Memory B cell (primary cell): Measurements from ENCODE around the gene KLHL24.

Source experiments
- ATAC-seq: fragments of 150-1000 bp; cut with Tn5 transposase; 2 replicates; pipeline ENCODE4 v1.10.0; 2021; ENCODE audit warnings: low read depth, mild to moderate bottlenecking, moderate library complexity
- DNase-seq, 2 donors: peaks; one replicate each; pipeline ENCODE4 v3.0.0; 2022; ENCODE audit warnings: low spot score in 2 of 2
- H3K27ac Mint-ChIP-seq: one replicate; pipeline ENCODE4 v1.8.0; 2022; ENCODE audit warnings: mild to moderate bottlenecking, moderate library complexity, mixed read lengths
- H3K27me3 Mint-ChIP-seq: one replicate; pipeline ENCODE4 v1.8.0; 2022; ENCODE audit warnings: mixed read lengths
- H3K36me3 Mint-ChIP-seq: one replicate; pipeline ENCODE4 v1.8.0; 2022; ENCODE audit warnings: mild to moderate bottlenecking, mixed read lengths
- H3K4me1 Mint-ChIP-seq: one replicate; pipeline ENCODE4 v1.8.0; 2022; ENCODE audit warnings: mixed read lengths
- H3K4me3 Mint-ChIP-seq: one replicate; pipeline ENCODE4 v1.8.0; 2022; ENCODE audit warnings: mild to moderate bottlenecking, moderate library complexity, mixed read lengths
- H3K9me3 Mint-ChIP-seq: one replicate; pipeline ENCODE4 v1.8.0; 2022; ENCODE audit warnings: mixed read lengths

Gene KLHL24

DNA sequence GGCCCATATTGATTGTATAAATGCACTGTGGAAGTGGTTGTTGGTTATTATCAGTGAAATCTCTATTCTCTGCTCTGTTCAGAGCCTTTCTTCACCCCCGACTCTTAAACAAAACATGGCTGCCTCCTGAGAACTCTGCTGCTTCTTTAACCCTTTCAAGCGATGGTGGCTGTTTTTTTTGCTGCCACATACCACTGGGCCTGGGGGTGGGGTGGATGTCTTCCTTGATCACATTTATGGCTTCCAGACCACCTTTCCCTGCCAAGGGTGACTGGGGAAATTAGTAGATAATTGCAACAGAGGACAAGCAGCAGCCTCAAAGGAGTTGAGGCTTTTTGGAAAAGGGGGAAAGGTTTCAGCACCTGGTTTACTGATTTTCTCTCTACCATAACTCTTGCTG lies 94.9 kb downstream of the KLHL24 start:
- no peak for DNase-seq
- H3K4me3 Mint-ChIP-seq, result no peak overlapping the region
- no peaks in the 10 kb centered on the region for H3K4me1 Mint-ChIP-seq
- no peaks in the 10 kb centered on the region for H3K27me3 Mint-ChIP-seq
- no peak for ATAC-seq
- peaks cover 32% of the 10 kb centered on the region for H3K36me3 Mint-ChIP-seq
- no peaks in the 10 kb centered on the region for H3K9me3 Mint-ChIP-seq
- no peak overlapping the region for H3K27ac Mint-ChIP-seq

GRCh38 chr3:183731611-183732010 lies 96.2 kb downstream of the KLHL24 start:
- H3K4me3 Mint-ChIP-seq, result no peak overlapping the region
- peaks cover 34% of the 10 kb centered on the region for H3K36me3 Mint-ChIP-seq
- DNase-seq, result no peak
- no peak overlapping the region for H3K27ac Mint-ChIP-seq
- H3K4me1 Mint-ChIP-seq, result no peaks in the 10 kb centered on the region
- H3K9me3 Mint-ChIP-seq, result no peaks in the 10 kb centered on the region
- no peak for ATAC-seq
- no peaks in the 10 kb centered on the region for H3K27me3 Mint-ChIP-seq

GRCh38 chr3:183733553-183733952 lies 98.1 kb downstream of the KLHL24 start:
- ATAC-seq, result no peak
- peaks cover 43% of the 10 kb centered on the region for H3K36me3 Mint-ChIP-seq
- no peak overlapping the region for H3K27ac Mint-ChIP-seq
- no peaks in the 10 kb centered on the region for H3K9me3 Mint-ChIP-seq
- no peaks in the 10 kb centered on the region for H3K27me3 Mint-ChIP-seq
- H3K4me3 Mint-ChIP-seq, result no peak overlapping the region
- H3K4me1 Mint-ChIP-seq, result no peaks in the 10 kb centered on the region
- no peak for DNase-seq
